Caki2 (cell line): Measurements from ENCODE around the gene GTPBP4. TPM values are rescaled to one million over a fixed set of nuclear protein-coding genes. Genes with fewer than 3 reads are reported as not detected.

ENCODE experiments used
- DNase-seq: peaks from one replicate; pipeline ENCODE4 v3.0.0-alpha.2; 2015; ENCODE audit warnings: low read depth
- in situ Hi-C: cut with HindIII; loops from 2 replicates; pipeline ENCODE4 v1.10.0; 2016; ENCODE audit warnings: low sequenced_read_pairs, low pct_unique_long_range_greater_than_20kb, mixed read lengths
- total RNA-seq: library from RNA; depleted of rRNA; stranded (reverse); fragments of >200 nt; shearing (Covaris generic); gene quantifications from 2 replicates; pipeline ENCODE4 v1.2.3, GENCODE V29; 2014; ENCODE audit warnings: low replicate concordance

Gene GTPBP4
- total RNA-seq, 1 experiment from 2014 or later = 58.9 TPM

- no peak for DNase-seq
- in situ Hi-C loops = no loop called here
These were observed 55.3 kb downstream of the GTPBP4 start for GRCh38 chr10:1043532-1043995.

GRCh38 chr10:1044146-1044545 is 55.9 kb downstream of the GTPBP4 start:
- in situ Hi-C loops = no loop called here
- DNase-seq = no peak

GRCh38 chr10:1044964-1045363 is 56.7 kb downstream of the GTPBP4 start:
- in situ Hi-C loops = no loop called here
- no peak for DNase-seq

GRCh38 chr10:1045415-1045814 is 57.2 kb downstream of the GTPBP4 start:
- in situ Hi-C loops = no loop called here
- DNase-seq = no peak

- in situ Hi-C loops = no loop called here
- DNase-seq = no peak
These were observed 59.7 kb downstream of the GTPBP4 start for GRCh38 chr10:1047937-1048336.

GRCh38 chr10:1048349-1048731 is 60.1 kb downstream of the GTPBP4 start:
- in situ Hi-C loops = no loop called here
- DNase-seq = no peak

GRCh38 chr10:1048732-1049424 is 60.6 kb downstream of the GTPBP4 start, which contains the start of gene IDI1:
IDI1 (minus strand) TSS chr10:1049119; CDS start chr10:1049003, 116 bp downstream.
- DNase-seq = peak; percentile 99
- in situ Hi-C loops = no loop called here

GRCh38 chr10:1049425-1049958 is 61.3 kb downstream of the GTPBP4 start:
- no peak for DNase-seq
- in situ Hi-C loops = no loop called here

- in situ Hi-C loops = no loop called here
- DNase-seq = no peak
These were observed 61.9 kb downstream of the GTPBP4 start for GRCh38 chr10:1050145-1050544.

- in situ Hi-C loops = no loop called here
- no peak for DNase-seq
These were observed 62.3 kb downstream of the GTPBP4 start for GRCh38 chr10:1050554-1050953.

- in situ Hi-C loops = no loop called here
These were observed 66.5 kb downstream of the GTPBP4 start for GRCh38 chr10:1054684-1055083.

GRCh38 chr10:1056326-1057105 is 68.3 kb downstream of the GTPBP4 start, which contains the start of gene WDR37:
WDR37 (plus strand) TSS chr10:1056385; CDS start chr10:1072156, 15,771 bp downstream.
- DNase-seq = peak; percentile 86
- in situ Hi-C loops = no loop called here

More at GRCh38 chr10:1054684-1055083, 66.5 kb downstream of the GTPBP4 start:
- no peak for DNase-seq

- in situ Hi-C loops = no loop called here
- DNase-seq = no peak
These were observed 68.9 kb downstream of the GTPBP4 start for GRCh38 chr10:1057106-1057657.

GRCh38 chr10:1058017-1058416 is 69.8 kb downstream of the GTPBP4 start:
- DNase-seq = no peak
- in situ Hi-C loops = no loop called here

GRCh38 chr10:1059902-1060301 is 71.7 kb downstream of the GTPBP4 start:
- no peak for DNase-seq
- in situ Hi-C loops = no loop called here

- DNase-seq = no peak
- in situ Hi-C loops = no loop called here
These were observed 73.9 kb downstream of the GTPBP4 start for GRCh38 chr10:1061930-1062774.

- in situ Hi-C loops = no loop called here
- DNase-seq = no peak
These were observed 75.1 kb downstream of the GTPBP4 start for GRCh38 chr10:1063232-1063865.

- DNase-seq = no peak
These were observed 76.7 kb downstream of the GTPBP4 start for GRCh38 chr10:1064964-1065247.

More at GRCh38 chr10:1064964-1065247, 76.7 kb downstream of the GTPBP4 start:
- in situ Hi-C loops = no loop called here
